NT2/D1 (cell line): Measurements from ENCODE around the gene ORC5.
"Not testable (repeated sequence)": the region's sequence is repeated elsewhere in the genome, so short reads cannot be mapped to it uniquely, and the experiment has no call there.

Experiments used
- DNase-seq: peaks from one replicate; pipeline ENCODE4 v3.0.0-alpha.2; 2011; ENCODE audit warnings: low read depth, low spot score
- H3K27me3 ChIP-seq: 2 replicates; pipeline ENCODE4 v1.6.0; 2011; ENCODE audit warnings: mild to moderate bottlenecking; ENCODE audit not compliant: insufficient read length, insufficient read depth
- H3K36me3 ChIP-seq: 2 replicates; pipeline ENCODE4 v1.6.1; 2011; ENCODE audit warnings: mild to moderate bottlenecking, low read length, mixed read lengths; ENCODE audit not compliant: insufficient read depth, insufficient read length
- H3K4me1 ChIP-seq: 2 replicates; pipeline ENCODE4 v1.5.1; 2011; ENCODE audit not compliant: insufficient read depth, insufficient read length
- H3K4me3 ChIP-seq: 2 replicates; pipeline ENCODE4 v1.5.1; 2011; ENCODE audit warnings: low read depth; ENCODE audit not compliant: insufficient read length
- H3K9ac ChIP-seq: 2 replicates; pipeline ENCODE4 v1.6.0; 2011; ENCODE audit warnings: low read depth; ENCODE audit not compliant: insufficient read length
- H3K9me3 ChIP-seq: 2 replicates; pipeline ENCODE4 v1.5.1; 2011; ENCODE audit warnings: mild to moderate bottlenecking, low read length; ENCODE audit not compliant: insufficient read depth
- SUZ12 ChIP-seq: IDR thresholded peaks from 2 replicates; pipeline ENCODE4 v1.6.1; 2011; ENCODE audit not compliant: insufficient read length, insufficient read depth; ENCODE audit errors: extremely low read depth
- YY1 ChIP-seq: IDR thresholded peaks from 2 replicates; pipeline ENCODE4 v1.6.1; 2011; ENCODE audit not compliant: insufficient read length, insufficient read depth
- ZNF274 ChIP-seq: IDR thresholded peaks from 2 replicates; pipeline ENCODE4 v1.6.1; 2011; ENCODE audit warnings: mild to moderate bottlenecking, low read depth, low read length

ORC5 gene

DNA sequence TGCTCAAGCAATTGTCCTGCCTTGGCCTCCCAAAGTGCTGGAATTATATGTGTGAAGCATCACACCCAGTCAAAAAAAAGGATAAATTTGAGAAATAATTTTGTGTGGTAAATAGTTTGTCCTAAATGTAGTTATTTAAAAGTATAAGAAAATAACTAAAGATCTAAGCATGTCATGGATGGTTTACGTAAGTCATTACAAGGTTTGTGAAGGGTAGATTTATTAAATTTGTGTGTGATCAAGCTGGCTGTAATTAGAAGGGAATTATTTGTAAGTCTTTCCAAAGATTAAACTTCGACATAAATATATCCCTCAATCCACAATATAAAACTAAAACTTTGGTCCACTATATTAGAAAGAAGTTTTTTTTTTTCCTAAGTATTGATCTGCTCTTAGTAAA, 28.6 kb downstream of the ORC5 start:
- H3K27me3 ChIP-seq, result no peaks in the 10 kb centered on the region
- no peak for DNase-seq
- H3K9me3 ChIP-seq, result peaks cover 33% of the 10 kb centered on the region
- TF ChIP-seq YY1 (no peak), ZNF274 (no peak)
- no peak overlapping the region for H3K9ac ChIP-seq
- H3K4me1 ChIP-seq, result no peaks in the 10 kb centered on the region
- no peaks in the 10 kb centered on the region for H3K36me3 ChIP-seq
- no peak overlapping the region for H3K4me3 ChIP-seq

DNA sequence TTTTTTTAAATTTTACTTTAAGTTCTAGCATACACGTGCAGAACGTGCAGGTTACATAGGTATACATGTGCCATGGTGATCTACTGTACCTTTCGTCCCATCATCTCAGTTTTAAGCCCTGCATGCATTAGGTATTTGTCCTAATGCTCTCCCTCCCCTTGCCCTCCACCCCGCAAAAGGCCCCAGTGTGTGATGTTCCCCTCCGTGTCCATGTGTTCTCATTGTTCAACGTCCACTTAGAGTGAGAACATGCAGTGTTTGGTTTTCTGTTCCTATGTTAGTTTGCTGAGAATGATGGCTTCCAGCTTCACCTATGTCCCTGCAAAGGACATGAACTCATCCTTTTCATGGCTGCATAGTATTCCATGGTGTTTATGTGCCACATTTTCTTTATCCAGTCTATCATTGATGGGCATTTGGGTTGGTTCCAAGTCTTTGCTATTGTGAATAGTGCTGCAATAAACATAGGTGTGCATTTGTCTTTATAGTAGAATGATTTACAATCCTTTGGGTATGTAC, 30.2 kb downstream of the ORC5 start:
- peaks cover 33% of the 10 kb centered on the region for H3K9me3 ChIP-seq
- H3K4me3 ChIP-seq, H3K36me3 ChIP-seq: not testable (repeated sequence)

DNA sequence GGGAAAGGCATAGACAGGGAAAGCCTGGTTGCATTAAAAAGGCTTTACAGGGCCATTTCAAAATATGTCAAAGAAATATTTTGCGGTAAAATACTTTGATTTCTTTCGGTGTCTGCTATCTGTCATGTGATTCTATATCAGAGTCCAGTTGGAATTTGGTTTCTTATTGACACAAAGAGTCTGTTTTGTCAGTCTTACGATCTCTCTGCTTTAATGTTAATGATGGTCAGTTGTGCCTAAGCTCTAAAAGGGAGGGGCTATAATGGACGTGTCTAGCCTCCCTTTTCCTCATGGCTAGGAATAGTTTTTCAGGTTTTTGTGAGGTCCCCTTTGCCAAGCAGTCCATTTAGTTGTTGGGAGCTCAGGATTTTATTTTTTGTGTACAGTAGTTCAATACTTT, 31.5 kb downstream of the ORC5 start:
- H3K27me3 ChIP-seq, result no peaks in the 10 kb centered on the region
- no peaks in the 10 kb centered on the region for H3K4me1 ChIP-seq
- H3K9me3 ChIP-seq, result peaks cover 28% of the 10 kb centered on the region
- no peak overlapping the region for H3K9ac ChIP-seq
- no peak overlapping the region for H3K4me3 ChIP-seq
- no peaks in the 10 kb centered on the region for H3K36me3 ChIP-seq
- no peak for DNase-seq
- no peak for TF ChIP-seq YY1
- no peak for TF ChIP-seq SUZ12
- no peak for TF ChIP-seq ZNF274

More for the DNA sequence above, 30.2 kb downstream of the ORC5 start:
- not testable (repeated sequence) for H3K9ac ChIP-seq, DNase-seq, H3K4me1 ChIP-seq, H3K27me3 ChIP-seq

DNA sequence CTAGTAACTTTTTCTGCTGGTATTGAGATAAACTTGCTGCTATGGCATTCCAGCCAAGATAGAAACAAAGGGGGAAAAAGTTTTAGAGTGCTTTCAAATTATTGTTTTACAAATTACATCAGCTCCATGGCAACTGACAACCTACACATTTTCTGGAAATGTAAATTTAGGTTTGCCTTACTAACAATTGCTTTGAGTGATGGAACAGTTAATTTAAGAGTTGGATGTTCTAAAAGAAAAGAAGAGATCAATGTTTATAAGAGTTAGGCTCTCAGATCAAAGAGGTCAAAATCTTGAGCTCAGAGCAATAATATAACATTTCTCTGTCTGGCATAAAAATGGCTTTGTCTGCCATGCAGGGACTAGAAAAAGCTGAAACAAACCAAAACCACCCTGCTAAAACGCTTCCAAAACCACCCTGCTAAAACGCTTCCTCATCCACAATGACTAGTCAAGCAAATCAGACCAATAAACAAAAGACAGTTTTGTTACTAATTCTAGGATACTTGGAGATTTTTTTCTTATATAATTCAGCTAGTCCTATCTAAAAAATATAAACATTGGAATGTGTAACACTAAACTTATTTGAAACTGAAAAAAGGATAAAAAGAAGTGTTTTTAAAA, 32.3 kb downstream of the ORC5 start:
- H3K4me3 ChIP-seq, result no peak overlapping the region

DNA sequence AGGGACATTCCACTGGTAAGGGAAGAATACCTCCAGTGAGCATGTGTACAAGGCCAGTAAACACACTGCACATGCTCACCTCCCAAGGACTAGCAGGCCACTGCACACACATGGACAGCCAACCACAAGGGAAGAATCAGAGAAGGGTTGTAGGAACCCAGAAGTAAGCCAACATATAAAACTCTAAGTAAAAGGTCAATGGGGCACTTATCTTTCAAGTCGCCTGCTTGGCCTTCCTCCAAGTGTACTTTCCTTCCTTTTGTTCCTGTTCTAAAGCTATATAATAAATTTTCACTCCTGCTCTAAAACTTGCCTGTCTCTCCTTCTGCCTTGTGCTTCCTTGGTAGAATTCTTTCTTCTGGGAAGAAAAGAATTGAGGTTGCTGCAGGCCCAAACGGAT, 33.0 kb downstream of the ORC5 start:
- no peak for DNase-seq
- Histone ChIP-seq H3K4me1 (no peaks in the 10 kb centered on the region), H3K9ac (no peak overlapping the region), H3K36me3 (no peaks in the 10 kb centered on the region), H3K27me3 (no peaks in the 10 kb centered on the region), H3K9me3 (peaks cover 13% of the 10 kb centered on the region), H3K4me3 (no peak overlapping the region)
- TF ChIP-seq SUZ12, result no peak
- no peak for TF ChIP-seq YY1
- TF ChIP-seq ZNF274, result no peak

More for the DNA sequence above, 32.3 kb downstream of the ORC5 start:
- Histone ChIP-seq H3K9me3 (peaks cover 20% of the 10 kb centered on the region), H3K36me3 (no peaks in the 10 kb centered on the region), H3K9ac (no peak overlapping the region), H3K4me1 (no peaks in the 10 kb centered on the region), H3K27me3 (no peaks in the 10 kb centered on the region)
- DNase-seq, result no peak
- TF ChIP-seq ZNF274 (no peak), YY1 (no peak), SUZ12 (no peak)

DNA sequence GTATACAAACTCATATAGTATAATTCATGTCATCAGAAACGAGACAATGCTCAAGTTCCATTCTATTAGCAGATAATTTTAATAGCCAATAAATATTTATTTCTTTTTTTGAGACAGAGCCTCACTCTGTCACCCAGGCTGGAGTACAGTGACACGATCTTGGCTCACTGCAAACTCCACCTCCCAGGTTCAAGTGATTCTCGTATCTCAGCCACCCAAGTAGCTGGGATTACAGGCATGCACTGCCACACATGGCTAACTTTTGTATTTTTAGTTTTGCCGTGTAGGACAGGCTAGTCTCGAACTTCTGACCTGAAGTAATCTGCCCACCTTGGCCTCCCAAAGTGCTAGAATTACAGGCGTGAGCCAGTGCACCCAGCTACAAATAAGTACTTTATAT, 45.7 kb downstream of the ORC5 start:
- Histone ChIP-seq H3K4me3 (no peak overlapping the region), H3K4me1 (no peaks in the 10 kb centered on the region), H3K36me3 (no peaks in the 10 kb centered on the region), H3K9me3 (no peaks in the 10 kb centered on the region), H3K27me3 (no peaks in the 10 kb centered on the region), H3K9ac (no peak overlapping the region)
- no peak for TF ChIP-seq YY1
- no peak for TF ChIP-seq SUZ12
- no peak for TF ChIP-seq ZNF274
- no peak for DNase-seq

DNA sequence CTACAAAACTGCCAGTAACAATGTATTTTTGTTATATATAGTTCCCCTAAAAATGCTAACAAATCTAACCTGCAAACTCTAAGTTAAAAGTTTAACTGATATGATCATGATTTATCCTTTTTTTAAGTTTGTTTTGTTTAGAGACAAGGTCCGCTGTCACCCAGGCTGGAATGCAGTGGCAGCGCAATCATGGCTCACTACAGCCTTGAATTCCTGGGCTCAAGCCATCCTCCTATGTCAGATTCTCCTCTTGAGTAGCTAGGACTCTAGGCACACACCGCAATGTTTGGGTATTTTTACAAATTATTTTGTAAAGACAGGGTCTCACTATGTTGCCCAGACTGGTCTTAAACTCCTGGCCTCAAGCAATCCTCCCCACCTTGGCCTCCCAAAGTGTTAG, 46.6 kb downstream of the ORC5 start:
- H3K27me3 ChIP-seq, result no peaks in the 10 kb centered on the region
- no peaks in the 10 kb centered on the region for H3K4me1 ChIP-seq
- DNase-seq, result no peak
- H3K4me3 ChIP-seq, result no peak overlapping the region
- no peak overlapping the region for H3K9ac ChIP-seq
- TF ChIP-seq ZNF274, result no peak
- TF ChIP-seq SUZ12, result no peak
- TF ChIP-seq YY1, result no peak
- H3K9me3 ChIP-seq, result no peaks in the 10 kb centered on the region
- no peaks in the 10 kb centered on the region for H3K36me3 ChIP-seq
